Measurements from ENCODE around the gene OR2S2.

DNA sequence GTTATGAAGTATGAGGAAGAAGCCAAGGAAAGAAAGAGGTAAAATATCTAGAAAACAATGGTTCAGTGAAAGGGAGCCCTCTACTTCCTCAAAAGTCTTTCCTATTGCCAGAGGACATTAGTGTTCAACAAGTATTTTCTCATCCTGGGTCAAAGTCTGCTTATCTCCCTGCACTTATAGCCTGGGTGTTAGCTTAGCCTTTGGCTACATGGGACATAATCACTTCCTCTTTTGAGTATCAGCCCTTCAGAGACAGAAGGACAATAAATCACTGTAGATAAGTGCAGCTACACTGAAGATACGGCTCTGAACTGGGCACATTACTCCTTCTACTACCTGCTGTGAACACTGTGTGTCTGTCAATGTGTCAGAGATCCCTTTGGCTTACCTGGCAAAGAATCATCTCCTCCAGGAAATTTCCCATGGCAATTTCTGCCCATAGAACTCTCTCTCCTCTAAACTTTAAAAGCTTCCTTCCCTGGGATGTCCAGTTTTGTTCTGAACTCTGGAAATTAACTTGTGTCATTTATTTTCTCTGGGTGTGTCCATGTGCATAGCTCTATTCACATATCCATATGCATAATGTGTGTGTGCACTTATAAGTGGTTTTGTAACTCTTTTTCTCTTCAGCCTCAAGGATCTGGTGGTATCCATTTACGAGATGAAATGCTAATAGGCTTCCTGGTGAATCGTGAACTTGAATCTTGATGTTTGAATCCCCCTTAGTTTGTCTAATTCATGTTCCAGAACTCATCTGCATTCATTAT is 48.8 kb upstream of the OR2S2 start:
- no peak for TF ChIP-seq MAX (IDR thresholded peaks at IDR 0.05; ENCODE audit: insufficient read depth, insufficient read length)
- TF ChIP-seq, protein P1, sequence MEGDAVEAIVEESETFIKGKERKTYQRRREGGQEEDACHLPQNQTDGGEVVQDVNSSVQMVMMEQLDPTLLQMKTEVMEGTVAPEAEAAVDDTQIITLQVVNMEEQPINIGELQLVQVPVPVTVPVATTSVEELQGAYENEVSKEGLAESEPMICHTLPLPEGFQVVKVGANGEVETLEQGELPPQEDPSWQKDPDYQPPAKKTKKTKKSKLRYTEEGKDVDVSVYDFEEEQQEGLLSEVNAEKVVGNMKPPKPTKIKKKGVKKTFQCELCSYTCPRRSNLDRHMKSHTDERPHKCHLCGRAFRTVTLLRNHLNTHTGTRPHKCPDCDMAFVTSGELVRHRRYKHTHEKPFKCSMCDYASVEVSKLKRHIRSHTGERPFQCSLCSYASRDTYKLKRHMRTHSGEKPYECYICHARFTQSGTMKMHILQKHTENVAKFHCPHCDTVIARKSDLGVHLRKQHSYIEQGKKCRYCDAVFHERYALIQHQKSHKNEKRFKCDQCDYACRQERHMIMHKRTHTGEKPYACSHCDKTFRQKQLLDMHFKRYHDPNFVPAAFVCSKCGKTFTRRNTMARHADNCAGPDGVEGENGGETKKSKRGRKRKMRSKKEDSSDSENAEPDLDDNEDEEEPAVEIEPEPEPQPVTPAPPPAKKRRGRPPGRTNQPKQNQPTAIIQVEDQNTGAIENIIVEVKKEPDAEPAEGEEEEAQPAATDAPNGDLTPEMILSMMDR (IDR thresholded peaks at IDR 0.05; ENCODE audit: extremely low read depth in 1 of 2, insufficient read depth in 1 of 2, low read depth in 1 of 2, low read length in 2 of 2): no peak

All from endothelial cell of umbilical vein (primary cell).